Measurements from ENCODE around the gene SFXN4. TPM values are rescaled to one million over a fixed set of nuclear protein-coding genes. Genes with fewer than 3 reads are reported as not detected.

SFXN4 gene
- total RNA-seq, 1 donor from 2014 or later: 18.5 TPM

Other genes starting within 250 kb of the SFXN4 start
- 54.3 TPM for gene NANOS1, start 136.0 kb downstream of the SFXN4 start, total RNA-seq
- 159 TPM for gene EIF3A, start 84.9 kb downstream of the SFXN4 start, total RNA-seq
- gene DENND10, start 61.6 kb downstream of the SFXN4 start, total RNA-seq: 49.4 TPM
- 141 TPM for gene PRDX3, start 13.1 kb upstream of the SFXN4 start, total RNA-seq
- gene GRK5, start 41.9 kb upstream of the SFXN4 start, total RNA-seq: 20.2 TPM